Psoas muscle (tissue), 8 donors: ENCODE measurements around the gene DOCK11. TPM values are rescaled to one million over a fixed set of nuclear protein-coding genes. Genes with fewer than 3 reads are reported as not detected.
"Not testable (repeated sequence)": the region's sequence is repeated elsewhere in the genome, so short reads cannot be mapped to it uniquely, and the experiment has no call there.

Experiments
- ATAC-seq, 4 donors: fragments of 200-7000 bp; cut with Tn5 transposase; one replicate each; pipeline ENCODE4 v1.9.1; 2020; ENCODE audit warnings: moderate library complexity in 3 of 4, mild to moderate bottlenecking in 2 of 4
- DNase-seq, 2 donors: peaks; one replicate each; pipeline ENCODE4 v3.0.0-alpha.2; 2020
- H3K27ac ChIP-seq: fragments of 200-600 bp; one replicate; pipeline ENCODE4 v1.8.0; 2022
- H3K27me3 ChIP-seq, 3 donors: fragments of 200-600 bp in 1 of 3; one replicate each; pipeline versions ENCODE4 v1.6.1 to v1.8.0; 2013 to 2022; ENCODE audit warnings: low read length in 2 of 3, mild to moderate bottlenecking in 2 of 3, moderate library complexity in 1 of 3; ENCODE audit not compliant: insufficient read depth in 3 of 3
- H3K36me3 ChIP-seq, 2 donors: fragments of 200-600 bp in 1 of 2; one replicate each; pipeline versions ENCODE4 v1.6.1 to v1.8.0; 2013 to 2022; ENCODE audit warnings: low read depth in 1 of 2, mild to moderate bottlenecking in 1 of 2, moderate library complexity in 1 of 2; ENCODE audit not compliant: insufficient read depth in 1 of 2
- H3K4me1 ChIP-seq: fragments of 200-600 bp; one replicate; pipeline ENCODE4 v1.8.0; 2022
- H3K4me3 ChIP-seq: fragments of 200-600 bp; one replicate; pipeline ENCODE4 v1.8.0; 2022; ENCODE audit warnings: mild to moderate bottlenecking
- H3K9me3 ChIP-seq: fragments of 200-600 bp; one replicate; pipeline ENCODE4 v1.8.0; 2022
- CTCF ChIP-seq: fragments of 200-600 bp; IDR thresholded peaks from one replicate; pipeline ENCODE4 v1.8.0; 2022; ENCODE audit warnings: antibody characterized with exemption
- WGBS, 3 donors: extraction: QIAGEN DNeasy Blood & Tissue Kit; methylation state at CpG; one replicate each; pipeline versions ENCODE4 v1.1.6 to v1.1.7; 2013; 5-methylcytosine and 5-hydroxymethylcytosine counted together
- intact Hi-C, 2 donors: fragments of 100-400 bp; cut with DNase I; formaldehyde crosslinking; loops; one replicate each; pipeline versions ENCODE4 v1.11.0 to v1.14.2; 2022
- polyA plus RNA-seq, 3 donors: library from polyadenylated mRNA; stranded (reverse); fragments of 200-250 nt; gene quantifications; one replicate each; pipeline ENCODE4 v1.2.3, GENCODE V29; 2013
- total RNA-seq, 4 donors: library from RNA; stranded (reverse); fragmentation: NEBNext Ultra II Directional in 2 of 4; extraction: Animal tissue kit (Norgen Biotek cat#: 25700) in 2 of 4; gene quantifications; one replicate each; pipeline versions ENCODE4 v1.2.1 to v1.2.4, GENCODE V29; 2021 to 2023
- donor health status: healthy with polysubstance abuse.
- donor health status: DM: no; HTN: no; CAD: no; lungs with moderate emphysema.
- donor health status: Bipolar disorder and iron deficiency.
- donor health status: healthy.
- donor health status: DM: yes; HTN: yes; CAD: no.
- donor health status: DM: no; HTN: no; CAD: no.
- donor health status: DM: no; HTN: no; CAD: no.
- donor health status: DM: yes; HTN: yes; CAD: no.

Gene DOCK11
- total and polyA plus RNA-seq, 7 donors: 1.6 to 4.4 (median 1.9) TPM

DNA sequence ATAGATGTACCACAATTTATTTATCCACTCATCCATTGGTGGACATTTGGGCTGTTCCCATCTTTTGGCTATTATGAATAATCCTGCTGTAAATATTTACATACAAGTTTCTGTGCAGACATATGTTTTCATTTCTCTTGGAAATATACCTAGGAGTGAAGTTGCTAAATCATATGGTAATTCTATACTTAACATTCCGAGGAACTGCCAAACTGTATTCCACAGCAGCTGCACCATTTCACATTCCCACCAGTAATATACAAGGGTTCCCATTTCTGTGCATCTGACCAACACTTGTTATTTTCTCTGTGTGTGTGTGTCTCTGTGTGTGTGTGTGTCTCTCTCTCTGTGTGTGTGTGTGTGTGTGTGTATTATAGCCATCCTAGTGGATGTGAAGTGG lies 15.4 kb upstream of the DOCK11 start:
- Histone ChIP-seq H3K36me3 (no peaks in the 10 kb centered on the region), H3K27ac (no peak overlapping the region), H3K9me3 (no peaks in the 10 kb centered on the region), H3K4me1 (no peaks in the 10 kb centered on the region), H3K27me3 (no peaks in the 10 kb centered on the region), H3K4me3 (no peak overlapping the region)
- no peak for ATAC-seq
- 29 to 67% (median 57%) methylated on average over 1 of the region's 1 CpG for WGBS, 3 donors
- no peak for TF ChIP-seq CTCF
- no peak for DNase-seq
- intact Hi-C loops: no loop called here

DNA sequence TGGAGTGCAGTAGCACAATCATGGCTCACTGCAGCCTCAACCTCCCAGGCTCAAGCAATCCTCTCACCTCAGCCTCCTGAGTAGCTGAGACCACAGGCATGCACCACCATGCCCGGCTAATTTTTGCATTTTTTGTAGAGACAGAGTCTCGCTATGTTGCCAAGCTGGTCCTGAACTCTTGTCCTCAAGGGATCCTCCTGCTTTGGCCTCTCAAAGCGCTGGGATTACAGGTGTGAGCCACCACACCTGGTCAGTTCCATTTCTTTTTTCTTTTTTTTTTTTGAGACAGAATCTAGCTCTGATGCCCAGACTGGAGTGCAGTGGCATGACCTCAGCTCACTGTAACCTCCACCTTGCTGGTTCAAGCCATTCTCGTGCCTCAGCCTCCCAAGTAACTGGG lies 13.2 kb upstream of the DOCK11 start:
- H3K4me3 ChIP-seq, intact Hi-C loops, ATAC-seq, H3K9me3 ChIP-seq, H3K36me3 ChIP-seq, H3K4me1 ChIP-seq, H3K27me3 ChIP-seq, DNase-seq, H3K27ac ChIP-seq: not testable (repeated sequence)
- 78 to 93% (median 92%) methylated on average over 4 of the region's 4 CpGs for WGBS, 3 donors

DNA sequence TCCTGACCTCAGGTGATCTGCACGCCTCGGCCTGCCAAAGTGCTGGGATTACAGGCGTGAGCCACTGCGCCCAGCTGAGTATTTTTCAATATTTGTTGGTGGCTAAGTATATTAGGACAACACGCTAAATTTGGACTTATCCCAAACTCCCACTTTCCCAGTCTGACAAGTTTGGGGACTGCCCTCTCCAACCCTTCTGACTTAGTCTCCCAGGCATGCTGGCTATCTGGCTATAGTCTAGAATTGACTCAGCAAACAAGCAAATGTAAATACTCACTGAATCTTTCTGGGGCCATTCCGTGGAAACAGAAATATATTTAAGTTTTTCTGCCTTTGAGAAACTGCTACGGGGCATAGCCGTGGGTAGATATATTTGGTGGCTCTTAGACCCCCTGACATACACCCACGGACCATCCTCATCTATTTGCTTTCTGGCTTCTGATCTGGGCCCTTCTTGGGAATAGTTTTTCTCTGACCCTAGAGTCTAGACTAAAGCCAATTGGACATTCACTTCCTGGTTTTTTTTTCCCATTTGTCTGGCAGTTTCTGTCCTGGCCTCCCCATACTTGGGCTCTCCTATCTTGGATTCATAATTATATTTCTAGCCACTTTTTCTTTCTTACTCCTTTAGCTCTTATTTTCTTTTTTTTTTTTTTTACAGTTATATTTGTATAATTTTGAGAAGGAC lies 11.3 kb upstream of the DOCK11 start:
- no peaks in the 10 kb centered on the region for H3K36me3 ChIP-seq
- intact Hi-C loops: no loop called here
- 74 to 87% (median 83%) methylated on average over 9 of the region's 9 CpGs for WGBS, 3 donors
- H3K4me1 ChIP-seq: no peaks in the 10 kb centered on the region
- H3K27ac ChIP-seq: no peak overlapping the region
- no peak for ATAC-seq
- no peaks in the 10 kb centered on the region for H3K27me3 ChIP-seq
- no peak overlapping the region for H3K4me3 ChIP-seq
- no peak for TF ChIP-seq CTCF
- no peak for DNase-seq
- H3K9me3 ChIP-seq: no peaks in the 10 kb centered on the region

GRCh38 chrX:118486693-118487092 lies 8.9 kb upstream of the DOCK11 start:
- H3K9me3 ChIP-seq, H3K27me3 ChIP-seq, intact Hi-C loops, H3K4me3 ChIP-seq, H3K36me3 ChIP-seq, ATAC-seq, DNase-seq, H3K27ac ChIP-seq, H3K4me1 ChIP-seq: not testable (repeated sequence)
- WGBS, 3 donors: 75 to 100% (median 86%) methylated on average over 1 of the region's 1 CpG

GRCh38 chrX:118493016-118493415 lies 2.6 kb upstream of the DOCK11 start:
- Histone ChIP-seq H3K36me3 (no peaks in the 10 kb centered on the region), H3K27me3 (peaks cover 0 to 31% (median 0%) of the 10 kb centered on the region in 3 donors), H3K9me3 (no peaks in the 10 kb centered on the region), H3K4me3 (no peak overlapping the region), H3K4me1 (no peaks in the 10 kb centered on the region), H3K27ac (no peak overlapping the region)
- intact Hi-C loops: no loop called here
- no peak for TF ChIP-seq CTCF
- no peak for ATAC-seq
- WGBS, 3 donors: 80 to 100% (median 94%) methylated on average over 3 of the region's 3 CpGs
- no peak for DNase-seq
